Activated CD4-positive, alpha-beta T cell treated with anti-CD3 and anti-CD28 coated beads, Interleukin-2, Interleukin-6, amounts not matched to agents 100 ng/mL and 50 ng/mL, durations not matched to agents 16 hours and 8 hours (primary cell): ENCODE data around the gene HTR3C.

Experiments used
- DNase-seq: peaks from one replicate; pipeline ENCODE4 v3.0.0-alpha.2; 2020

Gene HTR3C

DNA sequence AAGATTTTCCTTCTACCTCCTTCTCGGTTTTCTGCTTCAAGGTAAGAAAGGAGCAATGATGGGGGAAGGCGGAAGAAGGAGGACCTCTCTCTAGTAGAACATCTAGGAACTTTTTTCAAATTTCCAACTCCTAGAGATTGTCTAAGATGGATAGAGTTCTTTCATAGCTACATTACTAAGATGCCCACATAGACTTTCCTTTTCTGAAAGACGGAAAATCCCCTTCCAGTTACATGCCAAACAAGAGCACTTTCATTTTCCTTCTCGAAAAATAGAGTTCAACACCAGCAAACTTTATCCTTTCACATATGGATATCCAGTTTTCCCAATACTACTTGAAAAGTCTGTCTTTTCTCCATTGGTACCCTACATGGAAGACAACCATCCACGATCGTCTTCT lies 44.7 kb downstream of the HTR3C start:
- no peak for DNase-seq

DNA sequence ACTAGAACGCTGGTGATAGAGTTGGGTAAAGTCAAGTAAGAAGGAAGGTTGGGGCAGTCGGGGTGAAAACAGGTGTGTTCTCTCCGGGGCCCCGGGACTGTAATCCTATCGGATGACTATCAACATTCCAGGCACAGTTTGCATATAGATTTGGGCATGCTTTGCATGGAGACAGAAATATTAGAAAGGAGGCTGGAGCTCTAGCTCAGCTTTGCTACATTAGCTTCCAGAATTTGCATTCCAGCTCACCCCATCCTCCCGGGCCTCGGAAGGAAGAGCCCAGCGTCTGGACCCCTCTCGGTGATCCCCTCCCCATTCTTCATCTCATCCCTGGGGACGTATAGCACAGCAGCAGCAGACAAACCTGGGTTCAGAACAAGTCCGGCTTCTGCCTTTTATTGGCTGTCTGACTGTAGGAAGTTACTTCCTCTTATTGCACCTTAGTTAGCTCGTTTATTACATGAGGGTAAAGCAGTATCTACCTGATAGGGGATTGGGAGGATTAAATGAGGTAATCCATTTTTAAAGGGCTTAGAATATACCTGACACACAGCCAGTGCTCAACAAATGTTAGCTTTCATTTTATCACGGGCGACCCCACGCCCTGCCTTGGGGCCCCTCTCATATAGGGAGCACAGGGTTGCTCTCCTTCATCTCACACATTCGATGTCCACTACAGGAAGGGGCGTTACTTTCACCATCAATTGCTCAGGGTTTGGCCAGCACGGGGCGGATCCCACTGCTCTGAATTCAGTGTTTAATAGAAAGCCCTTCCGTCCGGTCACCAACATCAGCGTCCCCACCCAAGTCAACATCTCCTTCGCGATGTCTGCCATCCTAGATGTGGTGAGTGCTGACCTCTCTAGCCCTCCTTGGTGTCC lies 47.2 kb downstream of the HTR3C start:
- no peak for DNase-seq
